Stimulated activated CD4-positive, alpha-beta T cell treated with anti-CD3 and anti-CD28 coated beads, Interleukin-1b, Interleukin-23, amount 100 ng/mL, for 24 hours (primary cell): ENCODE measurements around the gene GPAT2.
"Not testable (repeated sequence)": the region's sequence is repeated elsewhere in the genome, so short reads cannot be mapped to it uniquely, and the experiment has no call there.

Experiments
- DNase-seq, 4 experiments: peaks; one replicate each; pipeline ENCODE4 v3.0.0-alpha.2; 2020; ENCODE audit warnings: low read depth in 4 of 4, low spot score in 1 of 4

Gene GPAT2

DNA sequence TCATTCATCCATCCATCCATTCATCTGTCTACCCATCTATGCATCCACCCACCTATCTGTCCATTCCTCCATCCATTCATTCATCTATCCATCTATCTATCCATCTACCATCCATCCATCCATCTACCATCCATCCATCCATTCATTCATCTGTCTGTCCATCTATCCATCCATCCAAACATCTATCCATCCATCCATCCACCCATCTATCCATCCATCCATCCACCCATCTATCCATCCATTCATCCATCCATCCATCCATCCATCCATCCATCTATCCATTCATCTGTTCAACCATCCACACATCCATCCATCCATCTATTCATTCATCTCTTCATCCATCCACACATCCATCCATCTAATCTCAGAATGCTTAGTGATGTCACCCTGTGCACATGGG, 30.0 kb upstream of the GPAT2 start:
- not testable (repeated sequence) for DNase-seq

DNA sequence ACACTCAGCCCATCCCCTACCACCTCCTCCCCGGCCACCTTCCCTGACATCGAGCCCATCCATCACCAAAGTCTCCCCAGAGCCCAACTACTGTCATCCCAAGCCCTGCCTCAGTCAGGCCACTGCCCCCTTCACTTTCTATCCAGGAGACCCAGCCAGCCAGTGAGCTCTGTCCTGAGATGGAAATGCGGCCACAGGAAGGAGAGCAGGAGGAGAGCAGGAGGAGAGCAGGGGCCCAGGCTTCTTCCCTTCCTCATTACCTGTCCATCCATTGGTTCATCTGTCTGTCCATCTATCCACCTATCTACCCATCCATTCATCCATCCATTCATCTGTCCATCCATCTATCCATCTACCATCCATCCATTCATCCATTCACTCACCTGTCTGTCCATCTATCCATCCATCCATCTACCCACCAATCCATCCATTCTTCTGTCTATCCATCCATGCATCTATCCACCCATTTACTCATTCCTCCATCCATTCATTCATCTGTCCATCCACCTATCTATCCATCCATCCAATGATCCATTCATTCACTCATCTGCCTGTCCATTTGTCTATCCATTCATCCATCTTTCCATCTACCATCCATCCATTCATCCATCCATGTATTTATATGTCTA, 29.4 kb upstream of the GPAT2 start:
- not testable (repeated sequence) for DNase-seq

DNA sequence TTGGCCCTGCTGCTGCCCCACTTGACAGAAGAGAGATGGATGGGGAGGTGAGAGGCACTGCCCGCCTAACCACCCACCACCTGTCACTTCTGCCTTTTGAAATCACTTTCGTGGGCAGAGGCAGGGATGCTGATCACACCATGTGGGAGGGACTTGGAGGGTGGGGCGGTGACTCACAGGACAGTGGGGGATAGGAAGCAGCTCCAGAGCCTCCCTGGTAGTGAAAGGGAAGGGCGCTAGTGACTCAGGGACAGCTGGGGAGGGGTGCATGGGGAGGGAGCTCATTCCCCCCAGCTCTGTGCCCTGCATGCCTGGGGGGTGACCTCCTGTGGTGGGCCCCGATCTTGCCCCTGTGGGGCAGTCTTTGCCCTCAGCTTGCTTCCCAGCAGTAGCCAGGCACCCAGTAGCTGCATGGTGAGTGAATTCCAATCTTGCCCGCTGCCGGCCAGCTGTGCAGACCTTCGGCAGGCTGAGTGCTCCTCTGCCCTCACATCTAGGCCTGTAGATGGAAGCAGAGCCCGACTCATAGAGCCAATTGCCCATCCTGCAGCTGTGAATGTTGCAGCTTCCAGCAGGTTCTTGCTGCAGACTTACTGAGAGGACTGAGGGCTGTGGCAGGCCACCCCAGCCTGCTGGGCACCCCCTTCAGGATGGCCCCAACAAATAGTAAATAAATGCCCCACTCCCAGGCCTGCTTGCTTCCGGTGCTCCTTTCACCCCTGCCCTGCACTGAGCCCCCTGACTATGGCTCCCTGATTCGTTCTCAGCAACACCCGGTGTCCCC, 28.6 kb upstream of the GPAT2 start:
- DNase-seq: peak in 1 of 4 experiments; percentile 21

DNA sequence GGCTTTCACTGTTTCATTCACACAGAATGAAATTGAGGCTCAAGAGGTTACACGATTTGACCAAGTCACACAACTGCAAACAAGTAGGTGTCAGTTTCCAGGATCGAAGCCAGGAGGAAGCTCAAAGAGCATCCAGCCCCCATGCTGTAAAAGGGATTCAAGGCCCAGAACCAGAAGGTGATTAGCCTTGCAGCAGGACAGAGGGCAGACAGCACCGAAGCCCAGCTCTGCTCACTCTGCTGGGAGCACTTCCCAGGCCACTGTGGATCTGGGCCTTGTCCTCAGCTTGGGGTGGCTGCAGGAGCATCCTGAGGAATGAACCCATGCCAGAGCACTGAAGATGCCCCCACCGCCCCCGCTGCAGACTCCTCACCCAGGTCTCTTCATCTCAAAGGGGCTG, 27.8 kb upstream of the GPAT2 start:
- not testable (repeated sequence) for DNase-seq

DNA sequence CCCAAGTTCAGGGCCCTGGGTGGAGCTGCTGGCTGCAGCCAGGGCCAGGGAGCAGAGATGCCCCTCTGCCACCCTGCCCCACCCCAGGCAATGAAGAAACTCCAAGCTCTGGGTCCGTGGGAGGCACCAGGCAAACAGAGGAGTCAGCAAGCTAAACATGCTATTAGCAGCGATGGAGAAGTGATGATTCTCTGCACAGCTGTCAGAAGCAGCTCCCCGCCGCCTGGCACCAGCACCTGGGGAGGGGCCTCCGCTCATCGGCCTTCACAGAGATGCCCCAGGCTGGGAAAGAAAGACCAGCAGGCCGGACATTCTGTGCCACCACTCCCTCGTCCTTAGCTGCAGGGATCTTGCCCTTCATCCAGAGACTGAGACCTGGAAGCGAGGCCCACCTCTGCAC, 27.2 kb upstream of the GPAT2 start:
- not testable (repeated sequence) for DNase-seq

DNA sequence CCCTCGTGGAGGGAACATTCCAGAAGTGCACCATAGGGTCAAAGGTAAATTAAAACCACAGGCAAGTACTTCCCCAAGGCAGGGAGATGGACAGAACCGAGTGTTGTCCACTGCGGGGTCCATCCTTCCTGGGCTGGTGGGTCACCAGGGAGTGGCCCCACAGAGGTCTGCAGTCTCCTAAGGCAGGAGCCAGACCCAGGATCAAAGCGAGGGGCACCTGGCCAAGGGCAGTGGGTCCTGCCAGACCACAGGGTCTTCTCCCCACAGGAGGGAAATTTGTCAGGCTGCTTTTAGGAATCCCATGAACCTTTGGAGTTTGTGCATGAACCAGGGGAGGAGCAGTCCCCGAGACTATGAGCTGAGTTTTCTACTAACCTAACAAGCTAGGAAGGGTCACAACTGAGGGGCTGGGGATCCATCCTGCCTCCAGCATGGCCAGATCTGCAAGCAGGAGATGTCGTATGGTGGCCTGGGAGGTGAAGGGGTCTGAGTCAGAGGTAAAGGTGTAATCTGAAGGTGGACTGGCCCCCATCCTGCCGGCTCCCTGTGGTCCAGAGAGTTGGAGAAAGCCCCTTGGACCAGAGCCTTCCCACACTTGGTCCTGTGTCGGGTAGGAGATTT, 26.6 kb upstream of the GPAT2 start:
- not testable (repeated sequence) for DNase-seq

DNA sequence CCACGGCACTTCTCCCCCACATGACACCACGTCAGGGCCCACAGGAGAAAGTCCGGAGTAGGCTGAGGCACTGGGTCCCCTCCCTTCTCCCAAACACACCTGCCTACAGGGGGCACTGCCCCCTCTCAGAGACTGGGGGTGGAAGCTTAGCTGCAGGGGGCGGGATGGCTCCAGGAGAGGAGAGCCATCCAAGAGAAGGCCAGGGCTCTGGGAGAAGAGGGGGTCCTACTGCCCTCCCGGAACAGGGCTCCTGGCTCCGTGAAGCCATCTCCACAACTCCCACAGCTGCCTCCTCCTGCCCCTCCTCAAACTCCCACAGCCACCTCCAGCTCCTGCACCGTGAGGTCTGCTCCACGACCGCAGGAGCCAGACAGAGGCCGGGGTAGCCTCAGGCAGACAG, 25.6 kb upstream of the GPAT2 start:
- not testable (repeated sequence) for DNase-seq

DNA sequence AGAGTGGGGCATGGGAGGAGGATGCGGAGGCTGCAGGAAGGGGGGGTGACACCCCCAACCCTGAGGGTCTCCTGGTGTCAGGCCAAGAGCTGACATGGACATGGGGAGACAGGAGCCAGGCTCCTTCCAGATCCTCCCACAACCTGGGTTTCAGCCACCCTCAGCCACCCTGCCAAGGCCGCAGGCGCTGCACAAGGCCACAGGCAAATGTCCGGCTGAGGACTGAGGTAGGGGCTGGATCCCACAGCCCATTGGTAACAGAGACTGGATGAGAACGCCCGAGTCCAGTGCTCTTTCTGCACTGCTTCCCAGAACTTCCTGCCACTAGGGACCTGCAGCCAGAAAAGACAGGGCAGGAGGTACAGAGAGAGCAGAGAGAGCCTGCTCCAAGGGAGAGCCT, 24.7 kb upstream of the GPAT2 start:
- not testable (repeated sequence) for DNase-seq

DNA sequence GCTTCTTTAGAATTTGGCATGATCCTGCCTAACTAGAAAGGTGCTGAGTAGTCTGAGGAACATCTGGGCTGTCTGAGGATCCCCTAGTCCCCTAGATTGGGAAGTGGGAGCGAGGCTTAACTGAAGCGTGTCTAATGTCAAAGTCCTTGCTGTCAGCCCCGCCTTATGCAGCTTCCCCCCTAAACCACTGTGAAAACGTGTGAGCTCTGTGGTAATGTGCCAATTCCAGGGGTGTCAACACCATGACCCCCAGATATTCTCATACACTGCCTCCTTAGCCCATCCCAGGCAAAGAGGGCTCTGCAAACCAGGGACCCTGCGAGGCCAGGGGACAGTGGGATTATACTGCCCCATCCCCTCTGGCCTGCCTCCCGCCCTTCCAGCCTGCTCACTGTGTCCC, 21.1 kb upstream of the GPAT2 start:
- DNase-seq: not testable (repeated sequence)

DNA sequence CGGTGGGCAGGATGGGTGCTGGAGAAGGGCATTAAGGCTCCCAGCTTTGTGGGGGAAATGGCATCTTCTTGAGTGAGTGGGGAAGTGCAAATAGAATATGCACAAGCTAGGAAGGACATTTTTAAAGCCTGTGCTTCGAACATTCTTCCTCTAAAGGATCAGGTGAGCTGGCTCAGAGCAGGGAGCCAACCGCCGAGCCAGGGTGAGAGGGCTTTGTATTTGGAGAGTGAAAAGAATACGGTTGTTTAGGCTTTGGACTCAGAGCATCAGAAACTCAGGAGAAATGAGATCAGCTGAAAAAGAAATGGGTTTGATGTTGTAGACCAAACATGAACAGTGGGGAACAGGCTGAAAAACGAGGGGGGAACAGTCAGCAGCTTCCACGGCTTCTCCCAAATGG, 19.8 kb upstream of the GPAT2 start:
- not testable (repeated sequence) for DNase-seq

DNA sequence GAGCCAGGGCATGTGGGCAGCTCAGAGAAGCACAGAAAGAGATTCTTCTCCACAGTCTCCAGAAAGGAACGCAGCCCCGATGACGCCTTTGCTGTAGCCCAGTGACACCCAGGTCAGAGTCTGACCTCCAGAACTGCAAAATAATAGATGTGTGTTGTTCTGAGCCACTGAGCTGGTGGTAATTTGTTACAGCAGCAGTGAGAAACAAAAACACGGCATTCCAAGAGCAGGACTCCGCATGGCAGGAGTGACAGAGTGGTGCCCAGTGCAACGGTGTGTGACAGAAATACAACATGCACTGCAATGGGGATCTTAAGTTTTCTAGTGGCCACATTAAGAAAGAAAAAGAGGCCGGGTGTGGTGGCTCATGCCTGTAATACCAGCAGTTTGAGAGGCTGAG, 18.7 kb upstream of the GPAT2 start:
- DNase-seq: not testable (repeated sequence)

DNA sequence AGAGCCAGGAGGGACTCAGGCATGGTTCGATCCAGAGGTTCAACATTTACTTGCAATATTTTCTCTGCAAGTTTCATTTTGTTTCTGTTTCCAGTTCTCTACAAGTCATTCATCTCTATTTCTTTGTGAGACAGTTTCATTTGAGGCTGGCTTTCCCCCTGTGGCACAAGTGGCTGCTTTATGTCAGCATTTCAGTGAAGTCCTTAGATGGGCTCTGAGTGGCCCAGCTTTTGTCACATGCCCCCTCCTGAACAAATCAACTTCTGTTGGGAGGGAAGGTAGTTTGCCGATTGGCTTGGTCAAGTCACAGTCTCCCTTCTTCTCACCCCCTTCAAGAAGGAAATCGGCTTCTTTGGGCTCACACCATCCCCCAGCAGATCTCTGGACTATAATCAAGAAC, 17.9 kb upstream of the GPAT2 start:
- DNase-seq: not testable (repeated sequence)

DNA sequence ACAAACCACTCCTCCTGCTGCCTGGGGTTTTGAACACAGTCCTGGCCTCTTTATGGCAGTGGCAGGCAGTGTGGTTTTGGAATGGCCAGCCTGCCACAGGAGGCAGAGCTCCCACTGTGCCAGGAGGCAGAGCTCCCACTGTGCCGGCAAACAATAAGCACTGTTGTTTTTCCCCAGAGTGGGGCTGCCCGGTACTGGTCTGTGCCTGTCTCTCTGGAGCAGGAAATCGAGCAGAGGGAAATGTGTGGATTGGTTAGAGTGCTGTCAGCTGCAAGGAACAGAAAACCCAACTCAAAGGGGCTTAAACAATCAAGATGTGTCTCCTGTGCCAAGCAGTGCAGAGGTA, 15.2 kb upstream of the GPAT2 start:
- DNase-seq: not testable (repeated sequence)

DNA sequence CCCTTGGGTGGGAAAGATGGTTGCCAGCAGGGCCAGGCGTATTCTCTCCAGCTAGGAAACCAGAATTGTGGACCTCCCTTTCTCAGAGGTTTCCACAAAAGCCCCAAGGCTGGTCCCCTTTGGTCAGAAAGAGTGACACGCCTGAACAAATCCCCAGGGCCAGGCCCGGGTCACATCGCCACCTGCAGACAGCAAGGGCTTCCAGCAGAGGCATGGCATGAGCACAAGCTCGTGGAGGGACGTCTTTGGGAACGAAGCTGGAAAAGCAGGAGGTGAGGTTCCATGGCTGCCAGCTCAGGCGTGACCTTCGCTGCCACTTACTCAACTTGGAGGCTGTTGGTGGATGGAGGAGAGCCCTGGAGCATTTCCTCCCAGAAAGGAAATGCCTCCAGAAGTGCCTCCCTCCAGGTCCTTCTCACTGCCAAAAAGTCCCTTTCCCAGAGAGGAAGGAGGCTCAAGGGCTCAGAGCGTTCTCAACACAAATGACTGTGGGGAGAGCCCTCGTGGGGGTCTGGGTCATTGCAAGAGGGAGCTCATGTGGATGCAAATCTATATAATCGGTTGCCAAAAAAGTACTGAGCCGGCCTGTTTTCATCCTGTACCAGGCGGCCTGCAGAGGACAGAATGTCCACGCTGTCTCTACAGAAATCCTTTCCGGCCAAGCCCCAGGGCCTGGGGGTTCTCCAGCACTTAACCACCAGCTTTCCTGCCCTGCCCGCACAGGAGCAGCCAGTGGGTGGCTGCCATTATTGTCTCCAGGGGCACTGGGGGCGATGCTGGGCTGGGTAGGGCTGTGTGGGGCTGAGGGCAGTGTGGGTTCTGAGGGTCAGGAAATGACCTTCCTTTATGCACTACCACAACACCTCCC, 14.6 kb upstream of the GPAT2 start:
- not testable (repeated sequence) for DNase-seq

DNA sequence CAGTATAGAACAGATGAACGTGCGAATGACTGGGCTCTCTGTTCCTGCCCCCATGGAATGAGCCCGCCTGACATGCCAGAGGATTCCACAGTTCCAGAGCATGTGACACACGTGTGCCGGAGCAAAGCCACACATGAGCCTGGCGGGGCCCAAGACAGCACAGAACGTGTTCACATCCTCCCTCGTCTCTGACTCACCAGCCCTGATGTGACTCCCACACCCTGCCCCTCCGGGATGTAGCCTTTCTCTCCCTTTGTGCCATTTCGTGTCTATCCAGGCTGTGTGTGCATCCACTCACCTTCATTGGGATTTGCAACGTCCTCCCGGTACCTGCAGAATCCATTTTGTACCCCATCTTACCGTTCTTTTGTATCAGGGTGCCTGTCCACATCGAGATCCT, 838 bp upstream of the GPAT2 start:
- DNase-seq: not testable (repeated sequence)

DNA sequence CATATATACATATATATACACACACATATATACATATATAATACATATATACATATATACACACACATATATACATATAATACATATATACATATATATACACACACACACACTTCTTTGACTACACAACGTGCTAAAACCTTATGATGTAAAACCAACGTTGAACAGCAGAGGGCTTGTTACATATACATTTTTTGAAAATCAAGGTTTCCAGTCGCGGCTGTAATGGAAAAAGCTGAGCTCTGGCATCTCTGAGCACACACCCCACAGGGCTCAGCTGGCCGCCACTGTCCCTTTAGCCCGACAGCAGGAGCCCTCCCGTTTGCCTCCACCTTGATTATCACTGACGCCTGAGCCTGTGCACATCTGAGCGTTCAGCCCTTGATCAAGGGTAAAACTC, 719 bp downstream of the GPAT2 start:
- DNase-seq: not testable (repeated sequence)

DNA sequence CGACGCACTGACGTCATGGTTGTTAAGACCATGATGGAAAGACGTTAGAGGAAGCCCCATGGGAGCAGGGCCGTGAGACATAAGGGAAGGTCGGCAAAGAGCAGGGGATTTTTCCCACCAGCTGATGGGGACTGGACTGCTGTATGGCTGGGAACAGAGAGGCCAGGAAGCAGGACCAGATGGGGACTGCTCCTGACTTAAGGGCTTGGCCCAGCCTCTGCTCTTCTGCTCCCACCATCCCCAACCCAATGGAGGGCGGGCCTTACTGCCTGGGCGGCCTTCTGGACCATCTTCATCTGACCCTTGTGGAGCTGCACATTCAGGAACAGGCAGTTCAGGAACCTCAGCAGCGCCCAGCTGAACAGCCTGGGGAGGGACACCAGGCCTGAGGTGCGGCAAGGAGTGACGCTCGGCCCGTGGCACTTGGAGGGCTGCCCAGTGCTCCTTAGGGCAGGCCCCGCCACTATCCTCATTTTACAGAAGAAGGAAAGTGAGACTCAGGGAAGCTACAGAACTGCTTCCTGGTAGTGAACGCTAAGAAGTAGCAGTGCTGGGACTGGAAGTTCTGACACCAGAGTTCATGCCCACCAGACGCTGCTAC, 6.9 kb downstream of the GPAT2 start:
- DNase-seq: not testable (repeated sequence)

DNA sequence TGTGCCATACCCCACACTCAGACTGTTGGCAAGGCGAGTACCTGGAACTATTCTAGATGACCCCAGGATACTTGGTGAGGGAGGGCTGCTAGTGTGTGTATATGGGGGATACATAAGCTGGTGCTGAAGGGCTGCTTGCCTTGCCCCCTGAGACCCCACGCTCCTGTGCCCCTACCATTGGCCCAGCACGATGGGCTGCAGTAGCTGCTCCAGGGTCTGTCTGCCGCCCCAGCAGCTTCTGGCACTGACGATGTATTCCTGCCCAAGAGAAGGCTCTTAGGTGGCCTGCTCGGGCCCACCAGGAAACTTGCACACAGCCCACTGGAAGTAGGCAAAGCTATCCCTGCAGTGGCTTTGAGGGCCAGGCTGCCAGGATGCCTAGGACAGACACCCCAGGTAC, 9.0 kb downstream of the GPAT2 start:
- not testable (repeated sequence) for DNase-seq

DNA sequence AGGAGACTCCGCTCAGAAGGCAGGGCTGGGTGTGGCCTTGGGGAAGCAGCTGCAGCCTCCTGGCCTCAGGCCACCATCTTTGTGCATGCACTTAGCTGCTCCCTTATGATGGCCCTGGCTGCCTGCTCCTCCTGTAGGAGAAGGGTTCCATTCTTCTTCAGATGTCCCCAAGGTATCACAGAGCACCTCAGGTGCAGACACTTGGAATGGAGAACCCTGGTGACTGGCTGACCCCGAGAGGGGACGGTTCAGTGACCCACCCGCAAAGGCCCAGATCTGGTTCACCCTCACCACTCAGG, 9.6 kb downstream of the GPAT2 start:
- DNase-seq: no peak

DNA sequence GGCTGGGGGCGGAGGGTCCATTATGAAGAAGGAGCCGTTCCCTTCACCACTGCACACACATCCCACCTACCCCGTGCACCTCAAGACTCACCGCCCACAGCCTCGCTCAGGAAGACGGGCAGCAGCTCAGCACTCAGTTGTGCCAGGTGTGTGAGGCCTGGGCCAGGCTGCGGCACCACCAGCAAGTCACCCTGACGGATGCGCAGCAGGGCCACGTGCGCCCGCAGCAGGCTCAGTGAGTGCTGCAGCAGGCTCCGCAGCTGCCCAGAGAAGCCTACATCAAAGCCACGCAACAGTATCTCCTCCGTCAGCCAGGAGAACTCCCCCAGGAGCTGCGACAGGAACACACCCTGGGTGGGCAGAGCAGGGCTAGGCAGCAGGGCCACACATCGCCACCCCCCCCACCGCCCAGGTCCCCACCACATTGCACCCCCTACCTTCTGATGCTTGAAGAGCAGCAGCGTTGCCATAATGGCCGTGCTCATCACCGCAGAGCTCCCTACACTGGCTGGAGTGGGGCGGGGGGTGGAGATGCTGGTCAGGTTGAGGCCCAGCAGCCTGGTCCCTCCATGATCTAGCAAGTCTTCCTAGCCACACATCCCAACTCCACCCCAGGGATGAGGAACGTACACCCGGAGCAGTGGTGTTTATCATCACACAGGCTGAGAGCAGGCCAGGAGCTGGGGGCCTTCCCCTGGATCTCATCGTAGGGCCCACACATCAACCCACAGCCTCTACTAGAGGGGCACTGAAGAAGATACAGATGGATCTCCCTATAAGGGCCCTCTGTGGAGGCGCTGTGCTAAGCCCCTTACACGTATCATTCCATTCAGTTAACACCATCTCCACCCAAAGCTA, 10.2 kb downstream of the GPAT2 start:
- no peak for DNase-seq
